ENCODE data around the gene TMEM184B. TPM values are rescaled to one million over a fixed set of nuclear protein-coding genes. Genes with fewer than 3 reads are reported as not detected.

The TMEM184B gene
- total RNA-seq, 6 experiments from 2014 or later: 104 to 125 (median 111) TPM

DNA sequence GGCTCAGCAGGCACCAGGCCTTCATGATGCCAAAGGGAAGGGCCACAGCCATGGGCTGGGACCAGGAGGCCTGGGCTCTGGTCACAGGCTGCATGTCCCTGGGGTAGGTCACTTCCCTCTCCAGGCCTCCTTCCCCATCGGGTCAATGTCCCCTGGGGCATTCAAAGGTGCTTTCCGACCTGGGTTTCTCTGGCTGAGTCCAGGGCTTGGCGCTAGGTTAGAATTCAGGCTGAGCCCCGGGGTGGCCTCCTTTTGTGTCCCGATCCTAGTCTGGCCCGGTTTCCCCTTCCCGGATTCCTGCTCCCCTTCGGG is 58.9 kb downstream of the TMEM184B start:
- Mint-ChIP-seq H3K9me3 (no peaks in the 10 kb centered on the region; the same call in 1 of the 2 replicates), H3K4me3 (no peak overlapping the region; the same call in 1 of the 2 replicates), H3K27ac (no peak overlapping the region; the same call in 1 of the 2 replicates), H3K36me3 (ENCODE audit: low read depth) (peaks cover 28% of the 10 kb centered on the region), H3K27me3 (ENCODE audit: insufficient read depth) (peaks cover 32% of the 10 kb centered on the region), H3K4me1 (ENCODE audit: low read depth) (peaks cover 42% of the 10 kb centered on the region)
- TF ChIP-seq CTCF (IDR thresholded peaks at IDR 0.05): no peak
- no peak for DNase-seq

GRCh38 chr22:38213319-38213989 is 59.4 kb downstream of the TMEM184B start:
- H3K4me1 Mint-ChIP-seq (ENCODE audit: low read depth): peaks cover 37% of the 10 kb centered on the region
- peak overlapping the region; percentile 61 for H3K27ac Mint-ChIP-seq
- H3K36me3 Mint-ChIP-seq (ENCODE audit: low read depth): peaks cover 28% of the 10 kb centered on the region
- no peaks in the 10 kb centered on the region; the same call in 1 of the 2 replicates for H3K9me3 Mint-ChIP-seq
- no peak overlapping the region; the same call in 1 of the 2 replicates for H3K4me3 Mint-ChIP-seq
- no peak for TF ChIP-seq CTCF (IDR thresholded peaks at IDR 0.05)
- H3K27me3 Mint-ChIP-seq (ENCODE audit: insufficient read depth): peaks cover 35% of the 10 kb centered on the region
- DNase-seq: no peak

DNA sequence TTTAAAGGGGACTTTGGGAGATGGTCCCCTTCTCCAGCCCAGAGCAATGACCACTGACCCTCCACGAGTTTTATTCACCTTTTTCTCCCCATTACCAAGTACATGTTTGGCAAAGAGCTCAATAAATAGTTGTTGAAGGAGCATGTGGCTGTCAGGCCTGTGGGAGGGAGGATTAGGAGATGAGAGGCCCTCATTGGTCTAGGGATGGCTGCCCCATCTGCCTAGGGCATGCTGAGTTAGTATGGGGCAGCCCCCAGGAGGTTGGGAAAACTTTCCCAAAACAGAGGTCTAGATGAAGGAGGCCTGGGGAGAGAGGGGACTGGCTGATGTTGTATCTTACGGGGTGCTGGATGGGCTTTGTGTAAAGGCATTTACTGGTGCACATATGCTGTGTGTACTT is 60.4 kb downstream of the TMEM184B start:
- Mint-ChIP-seq H3K36me3 (ENCODE audit: low read depth) (peaks cover 28% of the 10 kb centered on the region), H3K4me1 (ENCODE audit: low read depth) (peaks cover 27% of the 10 kb centered on the region), H3K4me3 (no peak overlapping the region), H3K27me3 (ENCODE audit: insufficient read depth) (peaks cover 31% of the 10 kb centered on the region), H3K27ac (peak overlapping the region; percentile 66), H3K9me3 (no peaks in the 10 kb centered on the region; the same call in 1 of the 2 replicates)
- no peak for TF ChIP-seq CTCF (IDR thresholded peaks at IDR 0.05)
- no peak for DNase-seq

DNA sequence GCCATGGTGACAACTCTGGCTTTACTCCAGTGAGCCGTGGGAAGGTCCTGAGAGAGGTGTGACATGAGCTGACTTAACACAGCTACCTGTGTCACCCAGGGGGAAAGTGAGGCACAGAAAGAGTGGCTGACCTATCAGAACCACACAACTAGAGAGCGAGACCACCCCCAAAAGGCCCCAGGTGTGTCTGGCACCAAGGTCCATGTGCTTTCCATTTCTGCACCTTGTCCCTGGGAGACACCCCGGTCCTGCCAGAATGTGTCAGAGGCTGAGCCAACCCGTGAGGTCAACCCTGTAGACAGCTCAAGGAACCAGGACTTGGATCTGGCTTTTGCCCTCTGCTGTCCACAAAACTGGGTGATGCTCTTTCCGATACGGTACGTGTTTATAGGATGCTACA is 61.3 kb downstream of the TMEM184B start:
- peaks cover 25% of the 10 kb centered on the region for H3K36me3 Mint-ChIP-seq (ENCODE audit: low read depth)
- no peak for DNase-seq
- H3K4me3 Mint-ChIP-seq: peak overlapping the region; percentile 9; the same call in 1 of the 2 replicates
- H3K4me1 Mint-ChIP-seq (ENCODE audit: low read depth): peaks cover 27% of the 10 kb centered on the region
- H3K9me3 Mint-ChIP-seq: no peaks in the 10 kb centered on the region; the same call in 1 of the 2 replicates
- peaks cover 31% of the 10 kb centered on the region for H3K27me3 Mint-ChIP-seq (ENCODE audit: insufficient read depth)
- no peak overlapping the region for H3K27ac Mint-ChIP-seq
- no peak; the same call in 1 of the 2 replicates for TF ChIP-seq CTCF (IDR thresholded peaks at IDR 0.05)

DNA sequence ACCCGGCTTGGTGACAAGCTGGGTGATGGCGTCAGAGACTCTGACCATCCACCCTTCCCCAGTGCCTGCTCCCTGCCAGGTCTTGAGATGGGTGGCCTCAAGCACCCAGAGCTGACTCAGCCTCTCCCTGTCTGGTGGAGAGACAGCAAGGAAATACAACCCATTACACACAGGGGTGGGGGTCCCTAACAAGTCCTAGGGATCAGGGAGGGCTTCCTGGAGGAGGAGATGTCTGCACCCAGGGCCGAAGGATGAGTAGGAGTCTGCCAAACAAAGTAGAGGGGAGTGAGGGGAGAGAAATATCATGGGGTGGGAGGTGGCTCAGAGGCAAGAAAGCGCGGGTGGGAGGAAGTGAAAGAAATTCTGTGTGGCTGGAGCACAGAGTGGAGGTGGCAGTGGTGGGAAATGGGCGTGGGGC is 64.2 kb downstream of the TMEM184B start:
- H3K9me3 Mint-ChIP-seq: no peaks in the 10 kb centered on the region; the same call in 1 of the 2 replicates
- H3K4me1 Mint-ChIP-seq (ENCODE audit: low read depth): peaks cover 43% of the 10 kb centered on the region
- H3K36me3 Mint-ChIP-seq (ENCODE audit: low read depth): peaks cover 19% of the 10 kb centered on the region; the same call in 1 of the 2 replicates
- H3K4me3 Mint-ChIP-seq: peak overlapping the region; percentile 17; the same call in 1 of the 2 replicates
- no peak for DNase-seq
- no peak for TF ChIP-seq CTCF (IDR thresholded peaks at IDR 0.05)
- H3K27me3 Mint-ChIP-seq (ENCODE audit: insufficient read depth): peaks cover 27% of the 10 kb centered on the region
- peak overlapping the region; percentile 15 for H3K27ac Mint-ChIP-seq
